ENCODE results near the gene MT1M.

- no peak for TF ChIP-seq CTCF (IDR thresholded peaks at IDR 0.05; ENCODE audit: insufficient read depth, low read length)
- TF ChIP-seq REST (IDR thresholded peaks at IDR 0.05; ENCODE audit: insufficient replicate concordance, low read depth): no peak
- TF ChIP-seq SPI1 (IDR thresholded peaks at IDR 0.05; ENCODE audit: borderline replicate concordance, low read depth): no peak
- no peak for TF ChIP-seq POLR2AphosphoS5 (IDR thresholded peaks at IDR 0.05; ENCODE audit: low read depth)
These were observed 7.1 kb upstream of the MT1M start, which contains the start of gene MT1E for GRCh38 chr16:56625140-56625942.

Measured in HL-60 (cell line).